Activated naive CD4-positive, alpha-beta T cell treated with anti-CD3 and anti-CD28 coated beads, Interleukin-2, amount 50 U/mL, for 24 hours (primary cell): ENCODE data around the gene RNF220.

Experiments used
- H3K27ac Mint-ChIP-seq: one replicate; pipeline ENCODE4 v1.8.0; 2021; ENCODE audit warnings: mild to moderate bottlenecking, mixed read lengths
- H3K27me3 Mint-ChIP-seq: one replicate; pipeline ENCODE4 v1.8.0; 2021; ENCODE audit warnings: mixed read lengths
- H3K36me3 Mint-ChIP-seq: one replicate; pipeline ENCODE4 v1.8.0; 2021; ENCODE audit warnings: mixed read lengths
- H3K4me1 Mint-ChIP-seq: one replicate; pipeline ENCODE4 v1.8.0; 2021; ENCODE audit warnings: mixed read lengths
- H3K4me3 Mint-ChIP-seq: one replicate; pipeline ENCODE4 v1.8.0; 2021; ENCODE audit warnings: mild to moderate bottlenecking, mixed read lengths
- H3K9me3 Mint-ChIP-seq: one replicate; pipeline ENCODE4 v1.8.0; 2021; ENCODE audit warnings: mixed read lengths

RNF220 gene

DNA sequence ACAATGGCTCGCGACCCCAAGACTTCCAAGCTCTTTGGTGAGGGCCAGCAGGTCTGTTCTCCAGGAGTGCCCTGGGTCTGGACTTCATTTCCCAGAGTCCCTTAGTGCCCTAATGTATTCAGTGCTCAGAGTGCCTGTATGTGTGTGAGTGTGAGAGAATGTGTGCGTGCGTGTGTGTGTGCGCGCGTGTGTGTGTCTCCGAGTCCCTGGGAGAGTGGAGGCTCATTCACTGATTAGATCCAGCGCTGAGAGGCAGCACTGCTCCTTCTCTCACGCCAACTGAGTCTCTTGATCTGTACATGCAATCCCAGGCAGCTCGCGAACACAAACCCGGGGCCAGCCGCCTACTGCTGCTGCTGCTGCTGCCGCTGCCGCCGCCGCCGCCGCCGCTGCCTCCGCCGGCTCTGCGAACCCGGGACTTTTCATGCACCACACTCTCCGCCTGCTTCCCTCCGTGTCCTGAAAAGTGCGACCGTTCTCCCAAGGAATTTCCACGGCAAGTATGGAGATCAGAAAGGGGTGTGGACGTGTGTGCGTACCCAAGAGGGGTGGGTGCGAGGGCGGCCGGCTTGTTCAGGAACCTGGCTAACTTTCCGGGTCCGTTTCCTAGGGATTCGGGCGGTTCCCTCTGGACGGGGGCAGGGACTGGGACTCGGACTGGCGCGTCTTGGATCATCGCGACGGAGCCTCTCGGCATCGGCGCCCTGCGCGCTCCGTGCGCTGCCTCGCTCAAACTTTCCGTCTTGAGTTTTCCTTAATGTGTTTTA is at the start of gene RNF220:
Gene RNF220 (plus strand): TSS at position 225 of the 767 bp plus-strand sequence.
- Mint-ChIP-seq H3K4me1 (peaks cover 31% of the 10 kb centered on the region), H3K9me3 (no peaks in the 10 kb centered on the region), H3K4me3 (peak within 1 kb of the TSS; percentile 88), H3K27me3 (peaks cover 45% of the 10 kb centered on the region), H3K27ac (peak within 1 kb of the TSS; percentile 68), H3K36me3 (peaks cover 2% of the 10 kb centered on the region)

DNA sequence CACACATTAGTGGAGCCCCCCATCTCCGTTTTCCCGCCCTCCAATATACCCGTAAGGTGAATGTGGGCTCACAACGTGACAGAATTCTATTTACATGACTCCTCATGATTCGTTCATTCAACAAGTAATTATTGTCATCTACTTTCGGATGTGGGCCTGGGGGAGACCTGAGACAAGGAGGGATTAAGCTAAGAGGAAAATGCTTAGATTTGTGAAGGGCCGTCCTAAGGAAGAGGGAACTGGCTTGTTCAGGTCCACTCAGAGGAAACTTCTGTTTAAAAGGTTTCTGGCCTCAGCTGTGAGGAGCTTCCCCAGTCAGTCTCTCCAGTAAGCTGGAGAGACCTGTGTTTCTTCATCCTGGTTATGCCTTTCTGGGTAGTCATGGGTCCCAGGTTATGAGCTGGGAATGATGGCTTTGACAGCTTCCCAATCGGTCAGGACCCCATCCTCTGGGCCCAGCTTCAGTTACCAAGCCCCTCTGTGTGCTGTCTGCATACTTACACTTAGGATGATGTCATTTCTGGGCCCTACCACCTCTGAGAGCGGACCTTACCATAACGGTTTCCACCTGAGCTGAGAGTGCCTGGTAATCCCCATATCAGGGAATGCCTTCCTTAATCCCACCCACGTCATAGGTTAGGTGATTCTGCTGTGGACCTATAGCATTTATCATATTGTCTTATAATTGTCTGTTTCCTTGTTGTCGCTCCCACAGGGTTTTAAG is 49.3 kb upstream of the RNF220 start:
- Mint-ChIP-seq H3K27ac (no peak overlapping the region), H3K27me3 (no peaks in the 10 kb centered on the region), H3K36me3 (peaks cover 1% of the 10 kb centered on the region), H3K9me3 (no peaks in the 10 kb centered on the region), H3K4me3 (peak overlapping the region; percentile 96), H3K4me1 (peaks cover 42% of the 10 kb centered on the region)

DNA sequence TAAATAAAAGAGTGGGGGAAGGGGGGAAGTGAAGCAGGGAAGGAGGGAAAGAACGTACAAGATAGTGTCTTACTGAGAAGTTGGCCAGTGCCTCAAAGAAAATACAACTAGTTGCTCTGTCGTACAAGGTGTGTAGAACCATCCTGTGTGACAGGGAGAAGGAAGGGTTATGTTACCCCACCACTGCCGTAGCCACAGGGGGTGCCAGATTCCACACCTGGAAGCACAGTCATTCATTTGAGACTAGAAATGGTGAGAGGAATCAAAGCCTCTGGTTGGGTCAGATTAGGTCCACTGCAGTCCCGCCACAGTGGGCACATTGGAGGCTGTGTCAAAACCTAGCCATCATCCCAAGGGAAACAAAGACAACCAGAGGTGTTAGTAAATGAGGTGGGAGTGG is 47.3 kb upstream of the RNF220 start:
- H3K4me3 Mint-ChIP-seq = no peak overlapping the region
- H3K27me3 Mint-ChIP-seq = no peaks in the 10 kb centered on the region
- peaks cover 1% of the 10 kb centered on the region for H3K36me3 Mint-ChIP-seq
- no peaks in the 10 kb centered on the region for H3K9me3 Mint-ChIP-seq
- no peak overlapping the region for H3K27ac Mint-ChIP-seq
- peaks cover 27% of the 10 kb centered on the region for H3K4me1 Mint-ChIP-seq

DNA sequence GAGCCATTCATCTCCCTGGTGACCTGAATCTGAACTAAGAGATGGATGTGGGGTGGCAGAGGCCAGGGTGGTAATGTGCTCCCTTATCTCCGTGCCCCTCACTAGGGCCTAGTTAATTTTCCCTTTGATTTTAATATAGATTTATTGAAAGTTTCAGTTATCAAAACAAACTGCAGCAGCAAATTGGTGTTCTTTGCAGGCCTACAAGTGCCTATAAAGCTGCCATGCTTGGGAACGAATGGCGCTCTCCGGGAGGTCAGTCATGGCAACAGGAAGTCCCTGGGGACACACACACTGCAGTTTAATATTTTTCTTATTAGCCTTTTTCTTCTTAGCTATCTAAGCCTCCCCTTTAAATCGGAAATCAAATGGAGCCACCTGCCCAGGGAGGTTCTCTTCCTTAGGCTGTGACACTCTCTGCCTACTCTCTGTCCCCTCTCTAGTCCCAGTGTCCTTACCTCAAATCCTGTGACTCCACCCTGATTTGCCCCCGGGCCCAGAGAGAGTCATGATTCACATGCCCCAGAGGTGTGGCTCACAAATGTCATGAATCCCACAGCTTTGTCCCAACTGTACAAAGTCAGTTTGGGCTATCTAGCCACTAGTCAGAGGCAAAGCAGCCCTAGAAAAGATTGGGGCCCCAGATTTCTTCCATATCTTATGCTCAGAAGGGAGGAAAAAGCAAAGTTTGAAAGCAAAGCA is 45.7 kb upstream of the RNF220 start:
- no peak overlapping the region for H3K27ac Mint-ChIP-seq
- peaks cover 1% of the 10 kb centered on the region for H3K36me3 Mint-ChIP-seq
- H3K9me3 Mint-ChIP-seq = no peaks in the 10 kb centered on the region
- H3K4me1 Mint-ChIP-seq = peaks cover 10% of the 10 kb centered on the region
- no peak overlapping the region for H3K4me3 Mint-ChIP-seq
- H3K27me3 Mint-ChIP-seq = no peaks in the 10 kb centered on the region

DNA sequence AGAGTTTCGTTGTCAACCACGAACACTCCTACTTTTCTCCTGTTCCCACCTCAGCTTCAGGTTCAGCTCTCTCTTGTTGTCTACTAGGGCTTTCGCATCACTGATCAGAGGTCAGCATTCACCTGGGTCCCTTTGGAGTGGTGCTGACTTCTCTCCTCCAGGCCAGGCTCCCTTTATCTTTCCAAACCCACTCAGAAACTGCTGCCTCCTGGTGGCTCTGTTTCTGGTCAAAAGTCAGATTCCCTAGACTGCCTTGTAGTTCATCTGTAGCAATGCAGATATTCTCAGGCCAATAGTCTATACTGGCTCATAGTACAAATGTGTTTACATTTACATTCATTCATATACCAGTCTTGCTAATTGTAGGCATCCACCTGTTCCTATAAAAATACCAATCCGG is 43.6 kb upstream of the RNF220 start:
- H3K9me3 Mint-ChIP-seq = no peaks in the 10 kb centered on the region
- H3K36me3 Mint-ChIP-seq = no peaks in the 10 kb centered on the region
- no peak overlapping the region for H3K27ac Mint-ChIP-seq
- no peak overlapping the region for H3K4me3 Mint-ChIP-seq
- no peaks in the 10 kb centered on the region for H3K27me3 Mint-ChIP-seq
- H3K4me1 Mint-ChIP-seq = no peaks in the 10 kb centered on the region

DNA sequence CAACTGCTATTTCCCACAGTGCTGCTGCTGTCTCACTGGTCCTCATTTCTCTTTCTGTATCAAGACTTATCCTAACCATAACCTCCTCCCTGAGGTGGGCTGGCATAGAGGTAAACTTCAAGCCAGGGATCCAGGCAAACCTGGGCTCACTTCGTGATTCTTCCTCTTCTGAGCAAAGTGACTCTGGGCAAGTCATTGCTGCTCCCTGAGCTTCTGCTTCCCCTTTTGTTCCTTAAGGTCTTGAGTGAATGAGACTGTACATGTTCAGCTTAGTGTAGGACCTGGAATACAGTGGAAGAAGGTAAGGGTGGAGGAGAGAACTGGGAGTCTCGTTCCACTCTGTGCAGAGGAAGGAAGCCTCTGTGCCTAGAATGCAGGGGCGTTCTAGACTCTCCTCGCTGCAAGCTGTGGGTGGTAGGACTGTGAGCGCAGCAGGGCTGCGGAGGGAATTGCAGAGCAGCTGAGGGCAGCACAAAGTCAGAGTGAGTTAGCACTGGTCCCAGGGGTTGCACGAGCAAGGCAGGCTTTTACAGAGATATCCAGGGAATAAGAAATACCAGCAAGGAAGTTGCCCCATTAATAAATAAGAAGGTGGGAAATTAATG is 38.6 kb upstream of the RNF220 start:
- Mint-ChIP-seq H3K4me3 (no peak overlapping the region), H3K27me3 (peaks cover 1% of the 10 kb centered on the region), H3K27ac (no peak overlapping the region), H3K36me3 (no peaks in the 10 kb centered on the region), H3K4me1 (no peaks in the 10 kb centered on the region), H3K9me3 (no peaks in the 10 kb centered on the region)

DNA sequence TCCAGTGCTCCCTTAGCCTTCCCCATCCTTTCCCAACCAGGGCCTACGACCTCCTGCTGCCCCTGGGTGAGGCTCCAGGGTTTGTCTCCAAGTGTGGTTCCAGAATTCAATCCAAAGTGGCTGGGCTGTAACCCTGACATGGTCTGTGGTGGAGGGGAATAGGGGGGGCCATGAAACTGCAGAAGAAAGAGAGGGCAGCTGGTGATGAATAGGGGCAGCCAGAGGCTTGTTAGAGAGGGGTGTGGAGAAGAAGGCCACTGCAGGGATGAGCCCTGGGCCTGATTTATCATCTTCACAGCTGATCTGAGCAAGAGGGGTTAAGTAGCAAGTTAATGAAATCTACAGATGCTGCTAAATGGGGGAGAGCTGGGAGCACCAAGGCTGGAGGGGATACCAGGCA is 37.1 kb upstream of the RNF220 start:
- Mint-ChIP-seq H3K36me3 (no peaks in the 10 kb centered on the region), H3K4me3 (no peak overlapping the region), H3K4me1 (no peaks in the 10 kb centered on the region), H3K27me3 (peaks cover 1% of the 10 kb centered on the region), H3K9me3 (no peaks in the 10 kb centered on the region), H3K27ac (no peak overlapping the region)

DNA sequence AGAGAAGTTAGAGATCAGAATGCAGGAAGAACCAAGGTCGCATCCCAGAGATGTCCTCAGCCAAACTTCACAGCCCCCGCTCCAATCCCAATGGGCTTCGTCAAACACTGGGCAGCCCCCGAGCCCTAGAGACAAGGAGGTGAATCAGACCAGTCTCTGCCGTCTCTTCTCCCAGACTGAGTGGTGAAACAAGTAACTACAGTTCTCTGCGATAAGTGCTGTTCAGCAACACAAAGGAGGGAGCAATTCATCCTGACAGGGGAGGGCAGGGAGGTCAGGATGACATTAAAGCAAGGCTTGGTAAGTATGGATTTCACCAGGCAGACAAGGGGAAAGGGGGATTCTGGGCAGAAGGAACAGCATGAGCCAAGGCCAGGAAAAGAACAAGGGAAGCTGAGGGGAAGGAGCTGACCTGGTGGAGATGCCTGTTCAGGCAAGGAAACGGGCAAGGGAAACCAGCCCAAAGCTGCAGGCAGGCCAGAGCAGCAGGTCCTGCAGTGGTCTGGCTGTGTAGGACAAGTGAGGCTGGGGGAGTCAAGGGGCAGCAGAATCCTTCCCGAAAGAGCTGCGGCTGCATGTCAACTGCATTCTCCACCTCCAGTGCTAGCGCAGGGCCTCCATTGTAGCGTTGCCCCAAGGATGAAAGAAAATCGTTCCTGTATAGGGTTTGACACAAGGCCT is 36.4 kb upstream of the RNF220 start:
- H3K27ac Mint-ChIP-seq = no peak overlapping the region
- no peak overlapping the region for H3K4me3 Mint-ChIP-seq
- H3K9me3 Mint-ChIP-seq = no peaks in the 10 kb centered on the region
- no peaks in the 10 kb centered on the region for H3K4me1 Mint-ChIP-seq
- no peaks in the 10 kb centered on the region for H3K36me3 Mint-ChIP-seq
- H3K27me3 Mint-ChIP-seq = peaks cover 1% of the 10 kb centered on the region

DNA sequence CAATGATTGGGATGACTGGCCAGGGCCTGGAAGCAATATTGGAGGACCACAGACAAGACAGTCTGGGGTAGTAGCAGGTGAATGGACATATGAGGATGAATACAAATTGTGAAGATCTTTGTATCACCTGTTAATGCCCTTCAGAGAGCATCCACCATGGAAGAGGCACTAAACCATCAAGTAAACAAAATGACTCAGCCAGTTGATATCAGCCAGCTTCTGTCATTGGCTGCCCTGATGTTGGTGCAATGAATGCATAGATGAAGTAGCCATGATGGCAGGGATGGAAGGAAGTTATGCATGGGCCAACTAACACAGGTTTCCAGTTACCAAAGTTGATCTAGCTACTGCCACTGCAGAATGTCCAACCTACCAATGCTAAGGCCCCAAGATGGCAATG is 33.8 kb upstream of the RNF220 start:
- Mint-ChIP-seq H3K27ac (no peak overlapping the region), H3K4me1 (no peaks in the 10 kb centered on the region), H3K9me3 (no peaks in the 10 kb centered on the region), H3K36me3 (no peaks in the 10 kb centered on the region), H3K27me3 (peaks cover 1% of the 10 kb centered on the region), H3K4me3 (no peak overlapping the region)

DNA sequence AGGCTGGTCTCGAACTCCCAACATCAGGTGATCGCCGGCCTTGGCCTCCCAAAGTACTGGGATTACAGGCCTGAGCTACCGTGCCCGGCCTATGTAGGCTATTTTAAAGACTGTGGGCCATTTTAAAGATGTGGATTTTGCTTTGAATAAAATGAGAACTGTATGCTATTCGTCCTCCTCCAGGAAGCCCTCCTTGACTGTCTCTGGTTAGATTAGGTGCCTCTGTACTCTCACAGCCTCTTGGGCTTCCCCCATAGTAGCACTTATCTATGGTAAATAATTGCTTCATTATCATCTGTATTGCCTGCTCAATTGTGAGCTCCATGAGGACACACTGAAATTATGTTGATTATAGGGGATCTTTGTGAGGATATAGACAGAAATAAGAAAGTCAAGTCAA is 29.5 kb upstream of the RNF220 start:
- no peaks in the 10 kb centered on the region for H3K9me3 Mint-ChIP-seq
- H3K4me3 Mint-ChIP-seq = no peak overlapping the region
- H3K4me1 Mint-ChIP-seq = no peaks in the 10 kb centered on the region
- H3K27me3 Mint-ChIP-seq = no peaks in the 10 kb centered on the region
- no peaks in the 10 kb centered on the region for H3K36me3 Mint-ChIP-seq
- H3K27ac Mint-ChIP-seq = no peak overlapping the region

DNA sequence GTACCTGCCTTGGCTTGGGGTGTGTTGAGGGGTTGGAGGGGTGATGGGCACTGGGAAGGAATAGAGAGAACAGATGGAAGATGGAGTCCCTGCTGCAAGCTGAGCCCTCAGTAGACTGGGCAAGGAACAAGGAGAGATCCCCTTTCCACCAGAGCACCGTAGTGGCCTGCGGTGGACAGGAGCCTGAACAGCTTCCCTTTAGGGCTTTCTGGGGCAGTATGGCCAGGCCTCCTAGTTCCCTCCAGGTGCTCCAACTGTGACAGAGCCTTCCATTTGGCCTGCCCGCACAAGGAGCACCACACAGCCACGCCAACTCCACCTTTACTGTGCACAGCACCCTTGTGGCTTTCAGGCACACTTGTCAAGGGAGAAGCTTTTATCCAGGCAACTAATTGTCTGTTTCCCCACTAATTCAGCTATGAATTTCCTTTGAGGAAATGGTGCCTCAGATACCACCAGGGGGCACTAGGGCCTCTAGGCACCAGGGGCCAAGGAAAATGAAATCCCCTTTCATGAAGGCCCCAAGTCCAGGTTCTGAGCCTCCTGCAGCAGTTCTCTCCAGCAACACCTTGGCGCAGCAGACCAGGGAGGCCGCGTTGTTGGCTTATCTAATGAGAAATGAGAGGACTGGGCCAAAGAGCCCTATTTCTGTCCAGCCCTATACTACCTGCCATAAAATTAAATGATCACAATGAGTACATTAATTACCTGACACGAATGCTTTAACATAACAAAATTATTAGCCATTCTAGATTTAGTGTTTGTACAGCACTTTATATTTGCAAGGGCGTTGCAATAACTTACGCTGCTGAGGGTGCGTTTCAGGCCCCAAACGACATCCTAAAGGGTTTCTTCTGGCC is 26.9 kb upstream of the RNF220 start:
- Mint-ChIP-seq H3K27ac (no peak overlapping the region), H3K9me3 (no peaks in the 10 kb centered on the region)

DNA sequence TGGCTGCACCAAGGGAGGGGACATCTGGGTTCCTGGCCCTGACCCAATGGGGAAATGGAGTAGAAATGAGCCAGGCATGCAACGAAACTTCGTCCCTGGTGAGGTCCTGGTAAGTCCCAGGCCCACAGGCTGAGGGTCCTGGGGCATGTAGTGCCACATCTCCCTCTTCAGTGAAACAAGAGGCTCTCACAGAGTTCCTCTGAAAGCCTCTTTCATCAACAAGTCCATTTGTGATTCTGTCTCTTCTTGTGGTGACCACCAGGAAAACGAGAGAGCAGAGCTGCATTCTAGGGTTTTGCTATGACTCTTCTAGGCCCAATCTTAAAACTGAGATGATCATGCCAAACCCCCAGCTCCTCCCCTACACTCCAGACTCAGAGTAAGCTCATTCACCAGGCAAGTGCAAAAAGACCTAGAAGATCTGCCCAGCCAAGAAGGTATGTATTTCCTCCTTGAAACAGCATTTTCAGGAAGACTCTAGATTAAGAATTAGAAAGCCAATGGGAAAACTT is 24.3 kb upstream of the RNF220 start:
- Mint-ChIP-seq H3K4me3 (no peak overlapping the region), H3K4me1 (no peaks in the 10 kb centered on the region), H3K27ac (no peak overlapping the region), H3K27me3 (peaks cover 1% of the 10 kb centered on the region), H3K9me3 (no peaks in the 10 kb centered on the region), H3K36me3 (no peaks in the 10 kb centered on the region)

More for the DNA sequence above, 26.9 kb upstream of the RNF220 start:
- no peaks in the 10 kb centered on the region for H3K4me1 Mint-ChIP-seq
- H3K36me3 Mint-ChIP-seq = no peaks in the 10 kb centered on the region
- no peak overlapping the region for H3K4me3 Mint-ChIP-seq
- H3K27me3 Mint-ChIP-seq = peaks cover 1% of the 10 kb centered on the region

DNA sequence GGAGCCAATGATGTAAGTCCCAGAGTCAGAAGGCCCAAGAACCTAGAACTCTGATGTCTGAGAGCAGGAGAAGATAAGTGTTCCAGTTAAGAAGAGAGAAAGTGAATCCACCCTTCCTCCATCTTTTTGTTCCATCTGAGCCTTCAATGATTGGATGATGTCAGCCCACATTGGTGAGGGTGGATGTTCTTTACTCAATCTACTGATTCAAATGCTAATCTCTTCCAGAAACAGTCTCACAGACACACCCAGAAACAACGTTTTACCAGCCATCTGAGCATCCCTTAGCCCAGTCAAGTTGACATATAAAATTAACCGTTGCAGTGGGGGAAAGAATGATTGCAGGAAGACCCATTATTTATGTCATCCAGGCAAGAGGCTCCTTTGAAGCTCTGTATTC is 16.5 kb upstream of the RNF220 start:
- Mint-ChIP-seq H3K27me3 (peaks cover 8% of the 10 kb centered on the region), H3K27ac (no peak overlapping the region), H3K4me3 (no peak overlapping the region)

DNA sequence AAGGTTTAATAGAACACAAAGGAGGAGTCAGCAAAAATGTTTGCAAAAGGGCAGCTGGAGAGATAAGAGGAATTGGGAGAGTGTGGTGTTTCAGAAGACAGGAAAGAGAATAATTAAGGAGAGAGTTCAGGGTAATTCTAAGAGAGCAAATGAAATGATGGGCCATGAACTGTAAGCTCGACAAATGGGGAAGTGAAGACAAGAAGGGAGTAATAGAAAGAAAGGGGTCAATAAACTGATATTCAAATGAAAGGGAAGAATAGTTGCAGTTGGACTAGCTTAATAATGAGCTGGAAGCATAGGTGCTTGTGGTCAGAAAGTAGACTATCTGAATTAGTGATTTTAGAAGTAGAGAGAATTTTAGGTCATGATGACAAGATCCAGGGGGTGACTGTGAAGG is 15.6 kb upstream of the RNF220 start:
- Mint-ChIP-seq H3K9me3 (no peaks in the 10 kb centered on the region), H3K4me3 (no peak overlapping the region), H3K36me3 (peaks cover 2% of the 10 kb centered on the region), H3K27ac (no peak overlapping the region), H3K4me1 (no peaks in the 10 kb centered on the region), H3K27me3 (peaks cover 12% of the 10 kb centered on the region)

More for the DNA sequence above, 16.5 kb upstream of the RNF220 start:
- Mint-ChIP-seq H3K4me1 (no peaks in the 10 kb centered on the region), H3K9me3 (no peaks in the 10 kb centered on the region), H3K36me3 (no peaks in the 10 kb centered on the region)
